ENCODE data around the gene RGSL1.

GRCh38 chr1:182485861-182486260, 35.9 kb downstream of the RGSL1 start:
- TF ChIP-seq, protein P1, sequence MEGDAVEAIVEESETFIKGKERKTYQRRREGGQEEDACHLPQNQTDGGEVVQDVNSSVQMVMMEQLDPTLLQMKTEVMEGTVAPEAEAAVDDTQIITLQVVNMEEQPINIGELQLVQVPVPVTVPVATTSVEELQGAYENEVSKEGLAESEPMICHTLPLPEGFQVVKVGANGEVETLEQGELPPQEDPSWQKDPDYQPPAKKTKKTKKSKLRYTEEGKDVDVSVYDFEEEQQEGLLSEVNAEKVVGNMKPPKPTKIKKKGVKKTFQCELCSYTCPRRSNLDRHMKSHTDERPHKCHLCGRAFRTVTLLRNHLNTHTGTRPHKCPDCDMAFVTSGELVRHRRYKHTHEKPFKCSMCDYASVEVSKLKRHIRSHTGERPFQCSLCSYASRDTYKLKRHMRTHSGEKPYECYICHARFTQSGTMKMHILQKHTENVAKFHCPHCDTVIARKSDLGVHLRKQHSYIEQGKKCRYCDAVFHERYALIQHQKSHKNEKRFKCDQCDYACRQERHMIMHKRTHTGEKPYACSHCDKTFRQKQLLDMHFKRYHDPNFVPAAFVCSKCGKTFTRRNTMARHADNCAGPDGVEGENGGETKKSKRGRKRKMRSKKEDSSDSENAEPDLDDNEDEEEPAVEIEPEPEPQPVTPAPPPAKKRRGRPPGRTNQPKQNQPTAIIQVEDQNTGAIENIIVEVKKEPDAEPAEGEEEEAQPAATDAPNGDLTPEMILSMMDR (IDR thresholded peaks at IDR 0.05; ENCODE audit: poor library complexity, severe bottlenecking), result no peak
- no peak for TF ChIP-seq EZH2 (IDR thresholded peaks at IDR 0.05; ENCODE audit: borderline replicate concordance, insufficient read depth, low read length, poor library complexity, severe bottlenecking)
- TF ChIP-seq EP300 (conservative IDR thresholded peaks at IDR 0.05; ENCODE audit: poor library complexity, severe bottlenecking), result no peak
- TF ChIP-seq POLR2AphosphoS5 (IDR thresholded peaks at IDR 0.05), result no peak
- no peak for TF ChIP-seq RAD21 (conservative IDR thresholded peaks at IDR 0.05)
- TF ChIP-seq REST (IDR thresholded peaks at IDR 0.05; ENCODE audit: borderline replicate concordance), result no peak
- TF ChIP-seq TAF1 (IDR thresholded peaks at IDR 0.05; ENCODE audit: low read depth), result no peak
- no peak for TF ChIP-seq MXI1 (conservative IDR thresholded peaks at IDR 0.05; ENCODE audit: poor library complexity, severe bottlenecking)

Data from neural cell (in vitro differentiated cells).